Neural cell (in vitro differentiated cells): ENCODE results near the gene NDE1. TPM values are rescaled to one million over a fixed set of nuclear protein-coding genes. Genes with fewer than 3 reads are reported as not detected.

ENCODE experiments used
- H2AFZ ChIP-seq: fragments of 200-600, 300-800 bp; sonication (generic), shearing (Covaris generic); 2 replicates; pipeline ENCODE4 v1.6.0; 2014; ENCODE audit warnings: low read depth, mild to moderate bottlenecking, antibody characterized with exemption, low read length, moderate library complexity
- H3F3A ChIP-seq: fragments of 200-600 bp; shearing (Covaris generic); 2 replicates; pipeline ENCODE4 v1.6.1; 2016; ENCODE audit warnings: mild to moderate bottlenecking, moderate library complexity, mixed read lengths, antibody characterized with exemption, low read length; ENCODE audit not compliant: insufficient read depth, poor library complexity, severe bottlenecking
- H3K27ac ChIP-seq: fragments of 200-600, 300-800 bp; sonication (generic), shearing (Covaris generic); 2 replicates; pipeline ENCODE4 v1.5.1; 2014; ENCODE audit warnings: mild to moderate bottlenecking, low read length, moderate library complexity
- H3K27me3 ChIP-seq: fragments of 300-800, 200-600 bp; sonication (generic), shearing (Covaris generic); 2 replicates; pipeline ENCODE4 v1.6.0; 2014; ENCODE audit warnings: mild to moderate bottlenecking, low read depth, low read length, moderate library complexity; ENCODE audit not compliant: insufficient read depth
- H3K36me3 ChIP-seq: fragments of 300-800, 200-600 bp; sonication (generic), shearing (Covaris generic); 2 replicates; pipeline ENCODE4 v1.5.1; 2014; ENCODE audit warnings: mild to moderate bottlenecking, antibody characterized with exemption, low read length, moderate library complexity; ENCODE audit not compliant: insufficient read depth
- H3K4me2 ChIP-seq: fragments of 300-800, 200-600 bp; sonication (generic), shearing (Covaris generic); 2 replicates; pipeline ENCODE4 v1.6.0; 2014; ENCODE audit warnings: mild to moderate bottlenecking, low read length
- H3K4me3 ChIP-seq: fragments of 300-800, 200-600 bp; sonication (generic), shearing (Covaris generic); 2 replicates; pipeline ENCODE4 v1.5.1; 2014; ENCODE audit warnings: mild to moderate bottlenecking, low read length, moderate library complexity
- H3K79me2 ChIP-seq: fragments of 200-600 bp; shearing (Covaris generic); replicated peaks from 2 replicates; pipeline ENCODE4 v1.6.0; 2014; ENCODE audit warnings: mild to moderate bottlenecking, low read length, moderate library complexity; ENCODE audit not compliant: insufficient read depth
- H3K9ac ChIP-seq: fragments of 300-800, 200-600 bp; sonication (generic), shearing (Covaris generic); 2 replicates; pipeline ENCODE4 v1.6.1; 2016; ENCODE audit warnings: mild to moderate bottlenecking, low read length, mixed read lengths
- H3K9me2 ChIP-seq: fragments of 200-600 bp; shearing (Covaris generic); 2 replicates; pipeline ENCODE4 v1.6.1; 2016; ENCODE audit warnings: mild to moderate bottlenecking, low read length, mixed read lengths; ENCODE audit not compliant: insufficient read depth
- H3K9me3 ChIP-seq: fragments of 200-600, 300-800 bp; sonication (generic), shearing (Covaris generic); 2 replicates; pipeline ENCODE4 v1.6.1; 2016; ENCODE audit warnings: mild to moderate bottlenecking, mixed run types, low read length, moderate library complexity, mixed read lengths
- H4K20me1 ChIP-seq: fragments of 200-600 bp; shearing (Covaris generic); 2 replicates; pipeline ENCODE4 v1.6.1; 2016; ENCODE audit warnings: mild to moderate bottlenecking, mixed run types; ENCODE audit not compliant: insufficient read depth
- CTCF ChIP-seq: fragments of 450-650 bp; IDR thresholded peaks from 2 replicates; pipeline ENCODE4 v1.5.1; 2014; ENCODE audit warnings: antibody characterized with exemption, mild to moderate bottlenecking, moderate library complexity; ENCODE audit not compliant: poor library complexity, severe bottlenecking
- EP300 ChIP-seq: fragments of 450-650 bp; conservative IDR thresholded peaks from 2 replicates; pipeline ENCODE4 v1.6.1; 2014; ENCODE audit warnings: antibody characterized with exemption, mild to moderate bottlenecking, moderate library complexity; ENCODE audit not compliant: poor library complexity, severe bottlenecking
- EZH2 ChIP-seq: fragments of 200-600, 300-800 bp; shearing (Covaris generic), sonication (generic); IDR thresholded peaks from 2 replicates; pipeline ENCODE4 v1.6.1; 2014; ENCODE audit warnings: antibody characterized with exemption, low read length, borderline replicate concordance, mild to moderate bottlenecking; ENCODE audit not compliant: insufficient read depth, poor library complexity, severe bottlenecking
- MXI1 ChIP-seq: fragments of 450-650 bp; conservative IDR thresholded peaks from 2 replicates; pipeline ENCODE4 v1.6.1; 2014; ENCODE audit warnings: antibody characterized with exemption, mild to moderate bottlenecking; ENCODE audit not compliant: poor library complexity, severe bottlenecking
- POLR2AphosphoS5 ChIP-seq: IDR thresholded peaks from 2 replicates; pipeline ENCODE4 v1.6.1; 2012
- RAD21 ChIP-seq: fragments of 450-650 bp; conservative IDR thresholded peaks from 2 replicates; pipeline ENCODE4 v1.6.1; 2014; ENCODE audit warnings: antibody characterized with exemption, mild to moderate bottlenecking, moderate library complexity
- REST ChIP-seq: IDR thresholded peaks from 2 replicates; pipeline ENCODE4 v1.6.1; 2012; ENCODE audit warnings: borderline replicate concordance
- SMC3 ChIP-seq: fragments of 450-650 bp; conservative IDR thresholded peaks from 2 replicates; pipeline ENCODE4 v1.6.1; 2014; ENCODE audit warnings: antibody characterized with exemption, mild to moderate bottlenecking, moderate library complexity; ENCODE audit not compliant: poor library complexity
- TAF1 ChIP-seq: IDR thresholded peaks from 2 replicates; pipeline ENCODE4 v1.6.1; 2012; ENCODE audit warnings: low read depth
- polyA plus RNA-seq: library from polyadenylated mRNA; depleted of rRNA; stranded (reverse); fragments of >200 nt; gene quantifications from 2 replicates; pipeline ENCODE4 v1.2.3, GENCODE V29; 2014

NDE1 gene
- polyA plus RNA-seq, 1 donor from 2014 or later = not detected

- no peak overlapping the region for H2AFZ ChIP-seq
Observed at GRCh38 chr16:15770512-15770911, 120.5 kb downstream of the NDE1 start.

GRCh38 chr16:15771694-15772093 lies 121.6 kb downstream of the NDE1 start:
- H3K27me3 ChIP-seq = no peaks in the 10 kb centered on the region
- no peak overlapping the region for H3K4me3 ChIP-seq
- no peaks in the 10 kb centered on the region for H3K36me3 ChIP-seq
- no peak overlapping the region for H2AFZ ChIP-seq
- no peaks in the 10 kb centered on the region for H3K9me3 ChIP-seq
- H4K20me1 ChIP-seq = no peaks in the 10 kb centered on the region
- H3K9ac ChIP-seq = no peak overlapping the region
- no peak overlapping the region for H3K4me2 ChIP-seq
- H3K79me2 ChIP-seq = no peaks in the 10 kb centered on the region
- no peaks in the 10 kb centered on the region for H3K9me2 ChIP-seq
- H3F3A ChIP-seq = no peaks in the 10 kb centered on the region
- no peak overlapping the region for H3K27ac ChIP-seq
- TF ChIP-seq REST = no peak
- TF ChIP-seq TAF1 = no peak
- TF ChIP-seq EP300 = no peak
- no peak for TF ChIP-seq CTCF
- no peak for TF ChIP-seq MXI1
- TF ChIP-seq EZH2 = no peak

More at GRCh38 chr16:15770512-15770911, 120.5 kb downstream of the NDE1 start:
- H3K9me3 ChIP-seq = no peaks in the 10 kb centered on the region
- H3K9me2 ChIP-seq = no peaks in the 10 kb centered on the region
- no peak overlapping the region for H3K27ac ChIP-seq
- no peaks in the 10 kb centered on the region for H3K27me3 ChIP-seq
- TF ChIP-seq MXI1 = no peak
- no peak for TF ChIP-seq EP300
- TF ChIP-seq EZH2 = no peak
- no peak for TF ChIP-seq SMC3
- no peak for TF ChIP-seq REST
- TF ChIP-seq CTCF = no peak
- TF ChIP-seq RAD21 = no peak
- TF ChIP-seq TAF1 = no peak
- no peak for TF ChIP-seq POLR2AphosphoS5
- no peaks in the 10 kb centered on the region for H3K36me3 ChIP-seq
- H4K20me1 ChIP-seq = no peaks in the 10 kb centered on the region
- H3K9ac ChIP-seq = no peak overlapping the region
- no peaks in the 10 kb centered on the region for H3K79me2 ChIP-seq
- no peak overlapping the region for H3K4me2 ChIP-seq
- no peaks in the 10 kb centered on the region for H3F3A ChIP-seq
- H3K4me3 ChIP-seq = no peak overlapping the region
